GM21619 (cell line): Measurements from ENCODE around the gene ZNF70.

Experiments used
- ATAC-seq: cut with Tn5 transposase; IDR thresholded peaks from one replicate; pipeline ENCODE4 v1.9.1; 2021; ENCODE audit not compliant: unreplicated experiment

Gene ZNF70

DNA sequence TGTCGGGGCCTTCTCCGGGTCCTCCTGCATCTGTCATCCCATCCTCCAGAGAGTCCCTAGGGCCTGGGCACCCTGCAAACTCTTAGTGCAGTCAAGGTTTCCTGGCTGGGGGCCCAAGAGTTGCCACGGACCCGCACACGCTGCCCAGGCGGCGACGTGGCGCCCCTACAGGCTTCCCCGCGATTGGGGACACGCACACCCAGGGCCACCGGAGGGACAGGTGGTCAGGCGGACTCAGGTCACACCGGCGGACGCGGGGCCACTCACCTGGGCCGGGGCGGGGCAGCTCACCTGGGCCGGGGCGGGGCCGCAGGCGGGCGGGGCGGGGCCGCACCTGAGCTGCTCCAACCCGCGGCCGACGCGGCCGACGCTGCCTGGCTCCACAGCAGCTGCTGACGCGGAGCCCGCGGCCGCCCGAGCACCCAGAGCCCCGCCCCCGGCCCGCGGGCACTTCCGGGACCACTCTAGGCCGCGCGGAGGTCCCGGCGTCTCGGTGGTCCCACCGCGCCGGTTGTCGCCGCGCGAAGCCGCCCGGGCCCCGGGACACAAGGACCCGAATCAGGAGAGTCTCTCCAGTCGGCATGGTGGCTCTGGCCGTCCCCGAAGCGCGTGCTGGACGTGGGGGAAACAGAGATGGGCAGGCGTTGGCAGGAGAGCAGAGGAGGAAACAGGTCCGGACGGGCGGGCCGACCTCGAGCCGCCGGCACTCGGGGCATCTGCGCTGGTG is at the start of gene ZNF70:
Gene ZNF70, minus strand, starts transcription at position 399 of the 727 bp plus-strand sequence. CDS start 5,972 bp downstream, outside the sequence.
- peak; percentile 76 for ATAC-seq

DNA sequence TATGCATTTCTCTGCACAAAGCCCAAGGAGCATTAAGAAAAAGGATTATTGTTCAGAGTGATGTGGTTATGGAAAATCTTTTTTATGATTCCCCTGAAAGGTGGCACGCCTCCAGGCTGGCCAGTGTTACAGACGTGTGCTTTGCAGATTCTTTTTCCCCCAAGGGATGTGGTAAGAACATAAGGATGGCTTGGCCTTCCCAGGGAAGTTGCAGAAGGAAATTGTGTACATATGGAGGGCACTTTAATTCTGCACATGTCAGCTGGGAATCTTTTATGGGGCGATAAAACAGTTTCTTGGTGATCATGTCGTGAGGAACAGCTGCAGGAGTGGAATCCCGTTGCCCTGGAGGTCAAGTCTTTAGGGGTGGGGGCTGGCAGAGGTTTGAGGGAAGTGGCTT is 45.5 kb upstream of the ZNF70 start:
- no peak for ATAC-seq

DNA sequence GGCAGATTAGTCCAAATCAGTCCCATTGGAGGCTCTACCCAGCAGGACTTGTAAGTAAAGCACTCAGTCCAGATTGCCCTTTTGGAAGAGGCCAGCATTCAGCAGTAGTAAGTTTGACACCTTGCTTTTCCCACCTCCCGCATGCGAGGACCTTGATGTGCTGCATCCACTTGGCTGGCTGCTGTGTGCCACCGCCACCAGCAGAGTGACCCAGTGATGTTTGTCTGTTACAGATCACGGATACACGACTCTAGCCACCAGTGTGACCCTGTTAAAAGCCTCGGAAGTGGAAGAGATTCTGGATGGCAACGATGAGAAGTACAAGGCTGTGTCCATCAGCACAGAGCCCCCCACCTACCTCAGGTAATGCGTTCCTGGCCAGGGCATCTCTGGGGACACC is 42.4 kb upstream of the ZNF70 start:
- no peak for ATAC-seq

DNA sequence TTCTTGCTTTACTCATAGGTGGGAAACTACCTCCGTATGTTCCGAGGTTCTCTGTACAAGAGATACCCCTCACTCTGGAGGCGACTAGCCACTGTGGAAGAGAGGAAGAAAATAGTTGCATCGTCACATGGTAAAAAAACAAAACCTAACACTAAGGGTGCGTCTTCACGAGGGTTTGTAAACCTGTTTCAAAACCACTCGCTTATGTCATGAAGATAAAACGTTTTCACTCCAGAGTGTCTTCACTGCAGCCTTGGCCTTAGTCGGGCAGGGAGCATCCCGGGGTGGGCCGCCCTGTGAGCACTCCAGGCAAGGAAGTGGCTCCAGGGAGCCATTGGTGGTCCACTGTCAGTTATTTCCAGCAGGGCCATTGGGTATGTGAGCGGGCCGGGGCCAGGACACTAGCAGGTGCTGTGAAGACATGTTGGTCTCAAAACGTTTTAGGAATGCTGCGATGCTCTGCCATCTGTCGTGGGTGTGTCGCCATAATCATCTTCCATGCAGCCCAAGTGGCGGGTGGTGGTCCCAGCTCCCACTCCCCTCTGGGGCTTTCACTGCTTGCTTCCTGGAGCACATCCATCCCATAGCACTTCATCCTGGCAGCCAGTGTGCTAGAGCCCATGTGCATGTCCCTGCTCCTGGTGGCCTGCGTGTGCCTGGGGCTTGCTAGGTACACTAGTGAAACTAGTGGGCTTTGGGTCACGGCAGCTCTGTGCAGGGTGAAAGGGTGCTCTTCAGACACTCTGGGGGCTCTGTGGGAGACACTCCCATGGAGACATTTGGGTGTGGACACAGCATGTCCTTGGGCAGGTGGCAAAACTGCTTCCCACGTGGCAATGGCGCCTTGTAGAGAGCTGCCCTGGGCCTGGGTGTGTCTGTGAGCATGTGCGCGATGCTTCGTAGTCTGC is 41.1 kb upstream of the ZNF70 start:
- ATAC-seq, result no peak

DNA sequence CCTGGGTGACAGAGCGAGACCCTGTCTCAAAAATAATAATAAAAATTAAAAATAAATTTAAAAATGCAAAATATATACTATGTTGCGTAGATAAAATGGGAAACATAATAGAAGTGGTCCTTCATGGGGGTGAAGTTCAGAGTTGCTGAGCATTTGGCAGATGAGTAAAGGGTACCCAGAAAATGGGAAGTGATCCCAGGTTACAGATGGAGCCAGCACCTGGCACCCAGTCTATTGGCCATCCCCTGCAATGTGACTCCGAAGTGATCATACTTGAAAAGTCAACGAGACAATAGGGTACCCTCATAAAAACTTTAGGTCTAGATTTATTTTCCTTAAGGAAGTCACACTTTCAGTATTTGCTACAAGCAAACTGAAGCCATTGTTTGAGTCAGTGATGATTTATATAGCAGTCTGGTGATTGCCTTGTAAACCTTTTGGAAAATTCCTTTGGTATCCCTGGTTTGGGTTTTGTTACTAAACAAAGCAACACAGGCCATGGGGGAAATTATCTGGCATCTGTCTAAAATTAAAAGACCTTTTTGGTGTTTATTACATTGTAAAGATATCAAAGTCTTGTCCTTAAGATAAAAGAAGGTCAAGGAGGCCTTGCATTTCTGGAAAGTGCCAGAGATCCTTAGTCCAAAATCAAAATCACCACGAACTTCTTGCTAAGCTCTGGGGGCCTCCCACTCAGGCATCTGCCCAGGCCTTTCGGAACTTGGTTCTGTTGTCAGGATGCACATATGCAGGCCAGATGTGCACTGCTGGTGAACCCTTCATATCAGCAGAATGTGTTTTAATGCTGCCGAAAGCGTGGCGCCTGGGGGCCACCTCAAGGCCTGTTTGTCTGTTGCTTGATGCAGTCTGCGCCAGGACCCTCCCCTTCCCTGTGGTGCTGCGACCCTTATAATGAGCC is 40.2 kb upstream of the ZNF70 start:
- no peak for ATAC-seq

DNA sequence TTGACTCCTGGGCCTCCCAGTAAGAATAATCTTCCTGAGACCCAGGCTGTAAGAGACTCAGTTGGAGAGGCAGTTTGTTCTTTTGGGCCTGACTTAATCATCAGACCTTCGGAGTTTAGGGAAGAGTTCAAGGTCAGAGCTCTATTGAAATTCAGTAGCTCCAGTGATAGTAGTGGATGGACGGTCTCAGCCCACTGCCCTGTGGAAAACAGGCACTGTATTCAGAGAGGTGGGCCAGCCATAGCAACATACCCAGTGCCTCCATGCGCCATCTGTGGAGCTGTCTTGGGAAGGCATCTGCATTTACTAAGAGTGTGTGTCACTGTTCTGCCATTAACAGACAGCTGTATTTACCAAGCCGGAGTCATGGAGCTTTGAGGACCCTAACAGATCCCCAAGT is 38.7 kb upstream of the ZNF70 start:
- no peak for ATAC-seq

DNA sequence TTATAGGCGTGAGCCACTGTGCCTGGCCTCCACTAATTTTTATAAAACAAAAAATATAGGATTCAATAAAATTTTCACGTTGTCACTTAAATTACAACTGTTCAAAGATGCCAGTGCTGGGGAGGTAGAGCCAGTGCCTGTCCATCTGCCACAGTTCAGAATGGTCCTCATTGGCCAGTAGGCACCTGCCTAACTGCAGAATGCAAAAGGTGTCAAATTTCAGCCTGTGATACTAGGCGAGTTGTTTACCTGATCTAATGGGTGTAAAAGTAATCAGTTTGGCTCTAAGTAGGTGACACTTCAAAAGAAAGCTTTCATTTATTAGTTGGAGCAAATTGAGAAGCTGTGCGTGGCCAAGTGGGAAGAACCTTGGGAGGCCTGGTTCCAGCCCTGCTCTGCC is 38.2 kb upstream of the ZNF70 start:
- no peak for ATAC-seq

DNA sequence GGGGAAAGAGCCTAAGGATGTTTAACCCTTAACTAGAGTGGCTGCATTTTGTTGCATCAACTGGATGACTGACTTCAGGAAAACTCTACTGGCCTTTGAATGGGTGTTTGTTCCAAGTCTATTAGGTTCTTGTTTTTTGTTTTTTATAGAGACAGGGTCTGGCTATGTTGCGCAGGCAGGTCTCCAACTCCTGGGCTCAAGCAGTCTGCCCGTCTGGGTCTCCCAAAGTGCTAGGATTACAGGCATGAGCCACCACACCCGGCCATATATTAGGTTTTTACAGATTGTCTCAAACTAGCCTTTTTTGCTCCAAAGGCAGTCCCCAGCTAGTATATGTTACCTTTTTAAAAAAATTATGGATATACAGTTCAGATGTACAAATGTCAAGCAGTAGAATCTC is 37.0 kb upstream of the ZNF70 start:
- no peak for ATAC-seq

DNA sequence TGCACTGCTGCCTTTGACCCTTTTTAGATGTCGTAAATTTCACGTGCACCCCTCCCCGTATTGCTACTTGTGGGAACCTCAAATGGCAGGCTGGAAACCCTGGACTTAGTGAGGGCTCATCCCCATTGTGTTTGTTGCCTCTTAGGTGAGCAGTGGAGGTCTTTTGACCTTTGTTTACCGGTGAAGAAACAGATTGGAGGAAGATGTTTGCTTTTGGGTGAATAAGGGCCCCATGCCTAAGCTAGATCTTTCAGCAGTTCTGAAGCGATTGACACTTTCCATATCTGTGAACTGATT is 36.6 kb upstream of the ZNF70 start:
- ATAC-seq, result no peak

DNA sequence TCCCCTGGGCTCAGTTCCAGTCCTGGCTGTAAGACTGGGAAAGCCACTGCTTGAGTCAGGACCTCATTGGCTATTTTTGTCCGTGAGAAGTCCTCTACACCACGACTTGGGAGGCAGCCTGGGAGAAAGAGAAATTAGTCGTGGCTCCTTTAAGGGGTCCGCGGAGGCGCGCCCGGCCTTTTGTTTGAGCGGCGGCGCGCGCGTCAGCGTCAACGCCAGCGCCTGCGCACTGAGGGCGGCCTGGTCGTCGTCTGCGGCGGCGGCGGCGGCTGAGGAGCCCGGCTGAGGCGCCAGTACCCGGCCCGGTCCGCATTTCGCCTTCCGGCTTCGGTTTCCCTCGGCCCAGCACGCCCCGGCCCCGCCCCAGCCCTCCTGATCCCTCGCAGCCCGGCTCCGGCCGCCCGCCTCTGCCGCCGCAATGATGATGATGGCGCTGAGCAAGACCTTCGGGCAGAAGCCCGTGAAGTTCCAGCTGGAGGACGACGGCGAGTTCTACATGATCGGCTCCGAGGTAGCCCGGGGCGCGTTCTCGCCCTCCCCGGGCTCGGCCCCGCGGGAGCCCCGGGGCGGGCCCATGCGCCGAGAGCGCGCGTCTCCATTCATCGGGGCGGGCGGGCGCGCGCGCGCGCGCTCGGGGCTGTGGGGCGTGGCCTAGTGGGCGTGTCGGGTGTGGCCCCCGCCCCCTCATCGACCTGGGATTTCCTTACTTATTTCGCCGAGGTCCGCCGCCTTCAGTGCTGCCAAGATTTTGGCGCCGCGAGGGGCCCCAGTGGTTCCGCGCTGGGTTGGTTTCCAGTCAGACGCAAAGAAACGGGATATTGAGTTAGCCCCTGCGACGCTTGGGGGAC is 36.1 kb upstream of the ZNF70 start, which contains the start of gene SMARCB1:
Gene SMARCB1, plus strand, starts transcription at position 215 of the 848 bp plus-strand sequence. Its CDS starts 204 bp downstream, at position 419.
- peak; percentile 57 for ATAC-seq

DNA sequence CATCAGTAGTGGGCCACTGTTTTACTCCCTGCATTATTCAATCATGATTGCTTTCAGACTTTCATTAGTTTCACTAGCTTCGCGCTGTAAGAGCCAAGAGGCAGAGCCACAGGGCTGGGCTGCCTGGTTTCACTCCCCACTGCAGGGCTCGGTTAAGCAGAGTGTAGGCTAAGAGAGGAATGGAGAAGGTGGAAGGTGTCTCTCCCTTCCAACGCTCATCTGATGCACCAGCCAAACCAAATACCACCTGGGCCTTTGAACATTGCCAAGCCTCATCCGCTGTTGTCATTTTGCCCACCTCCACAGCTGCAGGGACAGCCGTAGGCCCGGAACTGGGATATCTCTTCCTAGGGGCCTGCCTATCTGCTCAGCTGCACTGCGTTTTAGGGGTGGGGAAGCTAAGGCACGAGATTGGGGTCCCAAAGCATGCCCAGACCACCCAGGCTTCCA is 35.4 kb upstream of the ZNF70 start:
- no peak for ATAC-seq

DNA sequence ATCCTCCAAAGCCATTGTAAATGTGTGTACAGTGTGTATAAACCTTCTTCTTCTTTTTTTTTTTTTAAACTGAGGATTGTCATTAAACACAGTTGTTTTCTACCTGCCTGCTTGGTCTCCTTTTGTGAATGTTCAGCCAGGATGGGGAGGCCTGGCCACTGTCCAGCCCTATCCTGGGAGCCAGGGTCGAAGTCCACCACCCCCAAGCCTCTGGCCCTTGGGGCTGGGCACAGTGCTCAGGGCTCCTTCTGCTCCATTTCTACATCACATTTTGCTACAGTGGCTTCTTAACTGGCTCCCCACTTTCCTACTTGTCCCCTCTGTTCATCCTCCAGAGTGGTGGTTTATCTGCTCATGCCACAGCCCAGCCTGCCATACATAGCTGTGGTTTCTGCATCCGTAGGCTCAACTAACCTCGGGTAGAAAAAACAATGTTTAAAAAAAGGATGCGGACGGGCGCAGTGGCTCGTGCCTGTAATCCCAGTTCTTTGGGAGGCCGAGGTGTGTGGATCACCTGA is 33.4 kb upstream of the ZNF70 start:
- ATAC-seq, result no peak

DNA sequence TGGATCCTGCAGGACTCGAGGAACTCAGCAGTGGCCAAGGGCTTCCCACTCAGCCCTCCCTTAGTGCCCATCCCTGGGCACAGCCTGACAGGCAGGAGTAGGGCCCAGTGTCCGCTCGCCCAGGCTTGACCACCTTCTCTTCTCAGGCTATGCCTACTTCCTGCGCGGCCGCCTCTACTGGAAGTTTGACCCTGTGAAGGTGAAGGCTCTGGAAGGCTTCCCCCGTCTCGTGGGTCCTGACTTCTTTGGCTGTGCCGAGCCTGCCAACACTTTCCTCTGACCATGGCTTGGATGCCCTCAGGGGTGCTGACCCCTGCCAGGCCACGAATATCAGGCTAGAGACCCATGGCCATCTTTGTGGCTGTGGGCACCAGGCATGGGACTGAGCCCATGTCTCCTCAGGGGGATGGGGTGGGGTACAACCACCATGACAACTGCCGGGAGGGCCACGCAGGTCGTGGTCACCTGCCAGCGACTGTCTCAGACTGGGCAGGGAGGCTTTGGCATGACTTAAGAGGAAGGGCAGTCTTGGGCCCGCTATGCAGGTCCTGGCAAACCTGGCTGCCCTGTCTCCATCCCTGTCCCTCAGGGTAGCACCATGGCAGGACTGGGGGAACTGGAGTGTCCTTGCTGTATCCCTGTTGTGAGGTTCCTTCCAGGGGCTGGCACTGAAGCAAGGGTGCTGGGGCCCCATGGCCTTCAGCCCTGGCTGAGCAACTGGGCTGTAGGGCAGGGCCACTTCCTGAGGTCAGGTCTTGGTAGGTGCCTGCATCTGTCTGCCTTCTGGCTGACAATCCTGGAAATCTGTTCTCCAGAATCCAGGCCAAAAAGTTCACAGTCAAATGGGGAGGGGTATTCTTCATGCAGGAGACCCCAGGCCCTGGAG is 32.6 kb upstream of the ZNF70 start:
- ATAC-seq, result no peak

DNA sequence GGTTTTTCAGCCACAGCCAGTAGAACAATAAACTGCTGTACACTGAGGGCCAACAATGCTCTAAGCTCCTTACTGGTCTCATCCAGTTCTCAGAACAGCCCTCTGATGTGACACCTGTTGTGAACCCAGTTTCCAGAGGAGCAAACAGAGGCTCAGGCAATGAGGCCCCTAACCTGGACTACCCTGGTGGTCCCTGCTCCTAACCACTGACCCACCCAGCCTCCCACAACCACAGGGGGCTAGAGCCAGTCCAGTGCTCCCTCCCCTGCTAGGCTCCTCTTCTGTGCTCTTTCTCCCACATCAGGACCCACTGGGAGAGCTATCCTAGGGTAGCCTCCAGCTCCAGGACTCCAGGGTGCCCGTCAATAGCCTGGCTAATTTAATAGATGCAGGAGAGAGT is 31.8 kb upstream of the ZNF70 start:
- ATAC-seq, result no peak

DNA sequence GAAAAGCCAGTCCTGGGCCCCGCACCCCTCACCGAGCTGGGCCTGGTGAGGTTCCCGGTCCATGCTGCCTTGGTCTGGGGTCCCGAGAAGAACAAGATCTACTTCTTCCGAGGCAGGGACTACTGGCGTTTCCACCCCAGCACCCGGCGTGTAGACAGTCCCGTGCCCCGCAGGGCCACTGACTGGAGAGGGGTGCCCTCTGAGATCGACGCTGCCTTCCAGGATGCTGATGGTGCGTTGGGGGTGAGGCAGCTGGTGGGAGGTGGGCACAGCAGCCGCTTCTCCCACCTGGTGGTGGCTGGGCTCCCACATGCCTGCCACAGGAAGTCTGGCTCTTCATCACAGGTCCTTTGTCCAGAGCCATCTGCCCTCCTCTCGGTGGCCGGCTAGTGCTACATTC is 31.3 kb upstream of the ZNF70 start:
- no peak for ATAC-seq

DNA sequence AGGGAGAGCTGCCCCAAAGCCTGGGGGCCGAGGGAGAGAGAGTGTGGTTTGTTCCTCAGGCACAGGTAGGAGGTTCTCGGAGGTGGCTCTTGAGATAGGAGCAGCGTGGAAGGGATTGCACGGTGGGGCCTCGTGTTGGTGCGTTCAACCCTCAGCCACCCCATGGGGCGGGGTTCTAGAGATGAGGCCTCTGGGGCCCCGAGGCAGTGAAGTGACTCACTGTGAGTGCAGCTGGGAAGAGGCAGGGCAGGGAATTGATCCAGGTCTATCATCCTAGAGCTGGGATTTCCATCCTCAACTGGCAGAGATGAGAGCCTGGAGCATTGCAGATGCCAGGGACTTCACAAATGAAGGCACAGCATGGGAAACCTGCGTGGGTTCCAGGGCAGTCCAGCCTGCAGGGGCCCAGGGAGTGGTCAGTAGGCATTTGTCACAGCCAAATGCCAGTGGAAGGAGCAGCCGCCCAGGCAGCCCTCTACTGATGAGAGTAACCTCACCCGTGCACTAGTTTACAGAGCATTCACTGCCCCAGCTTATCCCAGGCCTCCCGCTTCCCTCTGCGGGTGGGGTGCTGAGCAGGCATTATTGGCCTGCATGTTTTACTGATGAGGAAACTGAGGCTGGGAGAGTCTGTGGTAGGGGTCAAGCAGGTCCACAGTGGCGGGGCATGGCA is 30.7 kb upstream of the ZNF70 start:
- ATAC-seq, result no peak

DNA sequence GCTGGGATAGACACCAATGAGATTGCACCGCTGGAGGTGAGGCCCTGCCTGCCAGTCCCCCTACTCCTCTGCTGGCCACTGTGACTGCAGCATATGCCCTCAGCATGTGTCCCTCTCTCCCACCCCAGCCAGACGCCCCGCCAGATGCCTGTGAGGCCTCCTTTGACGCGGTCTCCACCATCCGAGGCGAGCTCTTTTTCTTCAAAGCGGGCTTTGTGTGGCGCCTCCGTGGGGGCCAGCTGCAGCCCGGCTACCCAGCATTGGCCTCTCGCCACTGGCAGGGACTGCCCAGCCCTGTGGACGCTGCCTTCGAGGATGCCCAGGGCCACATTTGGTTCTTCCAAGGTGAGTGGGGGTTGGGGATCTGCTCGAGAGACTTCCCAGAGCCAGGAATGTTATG is 30.2 kb upstream of the ZNF70 start:
- ATAC-seq, result no peak

DNA sequence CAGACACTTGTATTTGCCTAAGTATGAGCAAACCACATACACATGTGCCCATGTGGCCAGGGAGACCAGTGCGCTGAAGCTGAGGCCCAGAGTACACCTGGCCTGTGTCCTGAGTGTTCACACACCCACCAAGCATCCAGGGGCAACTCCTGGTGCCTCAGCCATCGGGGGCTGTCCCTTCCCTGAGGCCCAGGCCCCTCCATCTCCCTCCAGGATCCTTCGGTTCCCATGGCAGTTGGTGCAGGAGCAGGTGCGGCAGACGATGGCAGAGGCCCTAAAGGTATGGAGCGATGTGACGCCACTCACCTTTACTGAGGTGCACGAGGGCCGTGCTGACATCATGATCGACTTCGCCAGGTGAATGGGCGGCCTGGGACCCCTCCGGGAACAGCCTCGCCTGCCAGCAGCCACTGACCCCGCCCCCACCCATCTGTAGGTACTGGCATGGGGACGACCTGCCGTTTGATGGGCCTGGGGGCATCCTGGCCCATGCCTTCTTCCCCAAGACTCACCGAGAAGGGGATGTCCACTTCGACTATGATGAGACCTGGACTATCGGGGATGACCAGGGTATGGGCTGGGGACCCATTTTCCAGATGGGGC is 29.3 kb upstream of the ZNF70 start:
- no peak for ATAC-seq
